Right lung (tissue), 5 donors: Measurements from ENCODE around the gene NCOA5. TPM values are rescaled to one million over a fixed set of nuclear protein-coding genes. Genes with fewer than 3 reads are reported as not detected.

Experiments used
- DNase-seq, 2 donors: peaks; one replicate each; pipeline ENCODE4 v3.0.0-alpha.2; 2013
- polyA plus RNA-seq, 5 donors: library from polyadenylated mRNA; unstranded; fragments of 120-200 nt; gene quantifications; one replicate each; pipeline versions ENCODE4 v1.2.1 to v1.2.3, GENCODE V29; 2013; ENCODE audit warnings: inconsistent platforms in 1 of 5, low replicate concordance in 1 of 5; ENCODE audit not compliant: insufficient read length in 5 of 5, insufficient read depth in 1 of 5

The NCOA5 gene
- polyA plus RNA-seq, 5 donors, result 45.0 to 58.9 (median 49.9) TPM

GRCh38 chr20:46046588-46047310 is 43.0 kb downstream of the NCOA5 start:
- DNase-seq, result no peak

DNA sequence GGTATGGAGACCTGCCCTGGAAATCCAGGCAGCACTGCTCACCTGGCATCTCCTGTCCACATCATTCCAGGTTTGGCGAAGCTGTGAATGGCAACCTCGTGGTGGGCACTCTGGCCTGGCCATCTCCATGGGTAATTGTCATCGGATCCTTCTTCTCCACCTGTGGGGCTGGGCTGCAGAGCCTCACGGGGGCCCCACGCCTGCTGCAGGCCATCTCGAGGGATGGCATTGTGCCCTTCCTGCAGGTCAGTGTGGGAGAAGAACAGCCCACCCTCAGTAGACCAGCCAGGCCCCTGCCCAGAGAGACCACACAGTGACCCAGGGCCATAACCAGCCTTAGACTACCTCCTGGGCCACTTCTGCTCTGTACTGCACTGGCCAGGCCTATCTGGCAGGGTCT is 44.9 kb downstream of the NCOA5 start:
- DNase-seq, result no peak

GRCh38 chr20:46043556-46043955 is 46.2 kb downstream of the NCOA5 start:
- DNase-seq, result no peak

- peak in 1 of 2 donors; percentile 36 for DNase-seq
Measured at GRCh38 chr20:46040902-46041535, 48.7 kb downstream of the NCOA5 start.

- DNase-seq, result no peak
Measured at GRCh38 chr20:46037036-46037435, 52.7 kb downstream of the NCOA5 start.

- DNase-seq, result no peak
Measured at GRCh38 chr20:46036370-46036769, 53.4 kb downstream of the NCOA5 start.

DNA sequence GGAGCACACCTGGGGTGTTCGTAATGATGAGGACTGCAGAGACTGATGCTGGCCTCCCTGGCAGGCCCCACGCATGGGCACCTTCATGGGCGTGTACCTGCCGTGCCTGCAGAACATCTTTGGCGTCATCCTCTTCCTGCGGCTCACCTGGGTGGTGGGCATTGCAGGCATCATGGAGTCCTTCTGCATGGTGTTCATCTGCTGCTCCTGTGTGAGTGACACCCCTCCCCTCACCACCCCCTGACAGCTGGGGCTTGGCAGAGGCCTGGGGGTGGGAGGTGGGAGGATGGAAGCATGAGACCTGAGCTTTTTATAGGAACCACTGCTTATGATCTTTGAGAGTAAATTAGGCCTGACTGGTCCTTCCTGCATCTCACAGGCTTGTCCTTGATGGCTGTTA is 54.0 kb downstream of the NCOA5 start:
- DNase-seq, result no peak

- no peak for DNase-seq
Measured at GRCh38 chr20:46035253-46035652, 54.5 kb downstream of the NCOA5 start.

DNA sequence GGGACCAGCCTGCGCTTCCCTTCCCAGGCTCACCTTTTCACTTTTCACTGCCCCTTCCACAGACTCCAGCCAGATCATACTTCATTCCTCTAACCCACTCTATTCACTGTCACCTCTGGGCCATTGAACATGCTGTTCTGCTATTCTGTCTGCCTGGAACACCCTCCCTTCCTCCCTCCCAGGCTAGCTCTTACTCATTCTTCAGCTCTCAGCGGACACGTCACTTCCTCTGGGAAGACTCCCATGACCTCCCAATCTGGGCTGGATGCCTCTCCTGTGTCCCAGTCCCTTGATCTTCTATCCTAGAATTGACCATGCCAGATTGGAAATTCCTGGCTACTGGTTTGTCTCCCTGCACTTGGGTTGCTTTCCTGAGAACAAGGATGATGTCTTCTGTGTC is 55.7 kb downstream of the NCOA5 start:
- no peak for DNase-seq

GRCh38 chr20:46031701-46032254 is 58.0 kb downstream of the NCOA5 start:
- DNase-seq, result no peak

DNA sequence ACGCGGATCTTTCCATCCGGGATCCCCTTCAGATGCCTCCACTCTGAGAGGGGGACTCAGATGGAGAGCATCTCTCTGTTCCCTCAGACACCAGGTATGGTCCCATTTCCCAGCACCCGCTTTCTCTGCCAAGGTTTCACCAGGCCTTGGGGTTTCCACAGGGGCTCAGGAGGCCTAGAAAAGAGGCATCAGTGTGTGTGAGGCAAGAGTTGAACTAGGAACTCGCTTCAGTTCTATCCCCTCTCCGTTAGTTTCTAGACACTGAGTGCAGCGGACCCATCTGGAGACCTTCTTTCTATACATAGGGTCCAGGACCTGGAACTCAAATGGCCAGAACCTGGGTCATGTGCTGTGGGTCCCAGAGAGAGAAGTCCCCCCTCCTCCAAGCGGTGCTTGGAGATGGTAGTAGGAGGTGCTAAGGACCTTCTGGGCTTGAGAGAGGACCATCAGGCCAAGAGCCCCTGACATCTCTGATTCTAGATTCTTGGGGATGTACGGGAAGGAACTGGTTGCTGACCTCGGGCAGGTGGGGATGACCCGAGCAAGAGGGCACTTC is 58.7 kb downstream of the NCOA5 start:
- DNase-seq, result no peak

GRCh38 chr20:46030284-46031013 is 59.3 kb downstream of the NCOA5 start:
- no peak for DNase-seq

- DNase-seq, result no peak
Measured at GRCh38 chr20:46028772-46029371, 60.9 kb downstream of the NCOA5 start, which contains the start of gene SLC12A5. Gene SLC12A5, plus strand, starts transcription at chr20:46029215. Its CDS starts 130 bp downstream, at chr20:46029345.

DNA sequence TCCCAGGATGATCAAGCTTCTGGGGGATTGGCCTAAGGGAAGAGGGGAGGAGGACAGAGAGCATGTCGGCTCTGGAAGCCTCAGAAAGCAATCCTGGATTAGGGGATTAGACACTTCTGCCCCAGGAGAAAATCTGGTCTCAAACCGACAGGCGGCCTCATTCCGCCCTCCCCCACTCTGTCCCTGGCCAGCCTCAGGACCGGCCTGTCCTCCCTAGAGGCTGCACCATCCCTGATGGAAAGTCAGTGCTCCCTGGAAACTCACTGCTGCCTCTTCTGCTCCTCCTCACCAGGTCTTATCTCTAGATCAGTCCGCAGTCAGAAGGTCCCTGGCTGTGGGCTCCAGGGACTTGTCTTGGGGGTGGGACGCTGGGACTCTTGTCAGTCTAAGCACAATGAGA is 61.7 kb downstream of the NCOA5 start:
- DNase-seq, result no peak

DNA sequence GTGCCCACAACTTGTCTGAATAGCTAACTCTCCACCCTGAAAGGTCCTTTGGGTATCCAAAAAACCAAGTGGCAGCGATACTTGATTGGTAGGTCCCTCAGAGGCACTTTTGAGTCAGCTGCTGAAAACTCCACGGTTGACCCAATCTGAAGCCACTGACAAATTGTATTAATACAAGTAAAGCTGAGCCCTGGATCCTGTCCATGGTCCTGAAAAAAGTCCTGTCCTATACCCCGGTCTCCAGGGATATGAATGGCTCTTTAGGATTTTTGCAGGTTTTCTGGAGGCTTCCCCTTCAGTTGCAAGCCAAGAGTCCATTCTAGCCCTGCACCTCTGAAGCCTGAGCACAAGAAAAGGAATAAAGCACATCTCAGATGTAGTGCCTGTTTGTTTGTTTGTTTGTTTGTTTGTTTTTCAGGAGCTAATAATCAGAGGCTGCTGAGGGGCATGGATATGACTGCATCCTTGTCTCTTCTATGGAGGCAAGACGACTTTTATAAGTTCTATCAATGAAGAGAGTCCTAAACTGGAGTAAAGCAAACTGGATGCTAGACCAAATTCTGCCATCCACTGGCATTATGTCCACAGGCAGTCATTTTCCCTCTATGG is 62.4 kb downstream of the NCOA5 start:
- DNase-seq, result no peak

DNA sequence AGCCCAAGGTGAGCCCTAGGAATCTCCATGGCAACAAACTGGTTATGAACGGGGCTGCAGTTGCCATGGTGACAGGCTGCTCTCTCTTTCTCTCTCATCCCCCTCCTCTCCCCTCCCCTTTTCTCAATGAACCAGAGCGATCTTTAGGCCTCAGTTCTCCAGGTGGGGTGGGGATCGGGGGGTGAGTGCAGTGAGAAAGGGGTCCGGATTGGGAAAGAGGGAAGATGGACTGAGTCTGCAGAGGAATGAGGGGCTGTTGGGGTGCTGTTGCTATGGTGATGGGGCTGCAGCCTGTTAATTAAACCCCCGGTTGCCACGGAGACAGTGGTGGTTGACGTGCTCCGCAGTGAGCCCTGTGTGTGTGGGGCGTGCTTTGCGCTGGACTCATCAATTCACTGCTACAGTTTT is 64.4 kb downstream of the NCOA5 start:
- no peak for DNase-seq

- no peak for DNase-seq
Measured at GRCh38 chr20:46023999-46024398, 65.8 kb downstream of the NCOA5 start.

GRCh38 chr20:46023148-46023484 is 66.6 kb downstream of the NCOA5 start:
- DNase-seq, result no peak

DNA sequence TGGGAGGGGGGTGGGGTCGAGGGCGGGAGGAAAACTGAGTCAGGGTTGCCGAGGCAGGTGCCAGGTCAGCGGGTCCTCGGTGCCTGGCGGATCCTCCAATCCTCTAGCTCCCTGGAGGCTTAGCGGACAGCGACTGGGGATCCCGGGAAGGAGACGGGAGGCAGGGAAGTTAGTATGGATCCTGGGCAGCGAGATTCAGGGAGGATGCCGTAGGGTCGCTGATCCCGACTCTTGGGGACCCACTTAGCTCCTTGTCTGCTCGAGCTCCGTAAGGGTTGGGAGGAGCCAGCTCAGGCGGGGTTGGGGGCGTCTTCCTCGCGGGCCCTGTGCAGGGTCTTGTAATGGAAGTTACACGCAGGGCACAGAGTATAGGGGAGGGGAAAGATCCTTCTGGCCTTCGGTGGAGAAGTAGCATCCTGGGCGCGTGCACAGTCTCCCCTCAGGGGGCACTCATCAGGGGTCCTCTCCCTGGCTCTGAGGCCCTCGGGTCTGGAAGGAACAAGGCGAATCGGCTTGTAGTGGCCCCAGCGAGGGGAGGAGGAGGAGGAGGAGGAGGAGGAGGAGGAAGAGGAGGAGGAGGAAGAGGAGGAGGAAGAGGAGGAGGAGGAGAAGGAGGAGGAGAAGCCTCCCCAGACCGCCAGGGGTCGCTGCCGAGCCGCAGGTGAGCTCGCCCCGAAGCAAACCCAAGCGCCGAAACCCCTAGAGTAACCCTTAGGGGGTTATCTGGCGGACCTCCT is 67.2 kb downstream of the NCOA5 start:
- no peak for DNase-seq
